Measurements from ENCODE around the gene TLX2. TPM values are rescaled to one million over a fixed set of nuclear protein-coding genes. Genes with fewer than 3 reads are reported as not detected.

Gene TLX2
- total and polyA plus RNA-seq, 2 of the 13 experiments (the other 11 are each of a cell fraction or from before 2014, with no cell fraction given), result 0.05 to 0.20 TPM

DNA sequence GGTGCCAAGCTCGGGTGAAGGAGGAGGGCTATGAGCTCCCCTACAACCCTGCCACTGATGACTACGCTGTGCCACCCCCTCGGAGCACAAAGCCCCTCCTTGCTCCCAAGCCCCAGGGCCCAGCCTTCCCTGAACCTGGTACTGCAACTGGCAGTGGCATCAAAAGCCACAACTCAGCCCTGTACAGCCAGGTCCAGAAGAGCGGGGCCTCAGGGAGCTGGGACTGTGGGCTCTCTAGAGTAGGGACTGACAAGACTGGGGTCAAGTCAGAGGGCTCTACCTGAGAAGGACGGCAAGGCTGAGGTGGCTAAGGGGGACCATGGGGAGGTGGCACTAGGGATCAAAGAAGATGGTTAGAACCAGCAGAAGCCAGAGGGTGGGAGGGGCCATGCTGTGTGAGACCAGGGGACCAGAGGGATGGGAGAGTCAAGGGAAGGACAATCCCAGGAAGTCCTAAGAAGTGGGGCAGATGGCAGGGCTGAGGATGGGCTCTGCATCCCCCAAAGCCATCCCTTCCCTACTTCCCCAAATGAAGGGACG, 42.7 kb downstream of the TLX2 start:
- BruUV-seq (replicated peaks), result no TSS peak
- Histone ChIP-seq H3K27ac (ENCODE audit: extremely low read length, insufficient read depth, low read length) (no peak overlapping the region), H3K79me2 (ENCODE audit: insufficient read depth, low read length) (no peaks in the 10 kb centered on the region), H4K20me1 (ENCODE audit: insufficient read depth, low read length) (no peaks in the 10 kb centered on the region), H3K36me3 (replicated peaks in 1 of 2; ENCODE audit: control insufficient read depth in 1 of 2, insufficient read depth in 2 of 2, low read length in 2 of 2) (no peaks in the 10 kb centered on the region), H3K4me1 (ENCODE audit: insufficient read depth, low read length) (peaks cover 48% of the 10 kb centered on the region), H2AFZ (ENCODE audit: low read length) (no peak overlapping the region), H3K9ac (ENCODE audit: insufficient read depth, low read depth, low read length) (no peak overlapping the region), H3K27me3 (ENCODE audit: control insufficient read depth in 1 of 2, insufficient read depth in 2 of 2, low read length in 2 of 2) (peaks cover 6 to 38% of the 10 kb centered on the region in 2 experiments; a peak in 4 of 5 replicates), H3K9me3 (ENCODE audit: low read length) (no peaks in the 10 kb centered on the region), H3K4me3 (replicated peaks in 1 of 3; ENCODE audit: insufficient read depth in 1 of 3, low read depth in 2 of 3, low read length in 3 of 3) (no peak overlapping the region), H3K4me2 (ENCODE audit: low read depth, low read length) (no peak overlapping the region)
- ChIA-PET POLR2A (no interaction called here), CTCF (ENCODE audit: low intra/inter-chr PET ratio, low total read pairs) (no interaction called here)
- 68% methylated on average over 4 of the region's 6 CpGs for WGBS (ENCODE audit: low lambda C conversion rate)
- no peak for DNase-seq (ENCODE audit: low spot score)
- intact Hi-C loops (cut with micrococcal nuclease; ENCODE audit: unreplicated experiment), result no loop called here
- in situ Hi-C loops (cut with HindIII; ENCODE audit: extremely low pct_ligation_motif_present, low pct_unique_long_range_greater_than_20kb), result no loop called here
- no peak for FAIRE-seq
- ATAC-seq, result no peak
- no peak for TF ChIP-seq GTF3A (CRISPR knock-in tag; conservative IDR thresholded peaks at IDR 0.05)
- TF ChIP-seq NFE2L2 (IDR thresholded peaks at IDR 0.05; ENCODE audit: low read length), result no peak
- TF ChIP-seq NFE2L1 (CRISPR knock-in tag; IDR thresholded peaks at IDR 0.05; ENCODE audit: borderline replicate concordance), result no peak
- TF ChIP-seq, protein P1, sequence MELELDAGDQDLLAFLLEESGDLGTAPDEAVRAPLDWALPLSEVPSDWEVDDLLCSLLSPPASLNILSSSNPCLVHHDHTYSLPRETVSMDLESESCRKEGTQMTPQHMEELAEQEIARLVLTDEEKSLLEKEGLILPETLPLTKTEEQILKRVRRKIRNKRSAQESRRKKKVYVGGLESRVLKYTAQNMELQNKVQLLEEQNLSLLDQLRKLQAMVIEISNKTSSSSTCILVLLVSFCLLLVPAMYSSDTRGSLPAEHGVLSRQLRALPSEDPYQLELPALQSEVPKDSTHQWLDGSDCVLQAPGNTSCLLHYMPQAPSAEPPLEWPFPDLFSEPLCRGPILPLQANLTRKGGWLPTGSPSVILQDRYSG (CRISPR knock-in tag; IDR thresholded peaks at IDR 0.05), result no peak
- TF ChIP-seq ZKSCAN1 (IDR thresholded peaks at IDR 0.05; ENCODE audit: low read length), result no peak
- TF ChIP-seq KLF11 (CRISPR knock-in tag; IDR thresholded peaks at IDR 0.05), result no peak
- TF ChIP-seq, protein P2, sequence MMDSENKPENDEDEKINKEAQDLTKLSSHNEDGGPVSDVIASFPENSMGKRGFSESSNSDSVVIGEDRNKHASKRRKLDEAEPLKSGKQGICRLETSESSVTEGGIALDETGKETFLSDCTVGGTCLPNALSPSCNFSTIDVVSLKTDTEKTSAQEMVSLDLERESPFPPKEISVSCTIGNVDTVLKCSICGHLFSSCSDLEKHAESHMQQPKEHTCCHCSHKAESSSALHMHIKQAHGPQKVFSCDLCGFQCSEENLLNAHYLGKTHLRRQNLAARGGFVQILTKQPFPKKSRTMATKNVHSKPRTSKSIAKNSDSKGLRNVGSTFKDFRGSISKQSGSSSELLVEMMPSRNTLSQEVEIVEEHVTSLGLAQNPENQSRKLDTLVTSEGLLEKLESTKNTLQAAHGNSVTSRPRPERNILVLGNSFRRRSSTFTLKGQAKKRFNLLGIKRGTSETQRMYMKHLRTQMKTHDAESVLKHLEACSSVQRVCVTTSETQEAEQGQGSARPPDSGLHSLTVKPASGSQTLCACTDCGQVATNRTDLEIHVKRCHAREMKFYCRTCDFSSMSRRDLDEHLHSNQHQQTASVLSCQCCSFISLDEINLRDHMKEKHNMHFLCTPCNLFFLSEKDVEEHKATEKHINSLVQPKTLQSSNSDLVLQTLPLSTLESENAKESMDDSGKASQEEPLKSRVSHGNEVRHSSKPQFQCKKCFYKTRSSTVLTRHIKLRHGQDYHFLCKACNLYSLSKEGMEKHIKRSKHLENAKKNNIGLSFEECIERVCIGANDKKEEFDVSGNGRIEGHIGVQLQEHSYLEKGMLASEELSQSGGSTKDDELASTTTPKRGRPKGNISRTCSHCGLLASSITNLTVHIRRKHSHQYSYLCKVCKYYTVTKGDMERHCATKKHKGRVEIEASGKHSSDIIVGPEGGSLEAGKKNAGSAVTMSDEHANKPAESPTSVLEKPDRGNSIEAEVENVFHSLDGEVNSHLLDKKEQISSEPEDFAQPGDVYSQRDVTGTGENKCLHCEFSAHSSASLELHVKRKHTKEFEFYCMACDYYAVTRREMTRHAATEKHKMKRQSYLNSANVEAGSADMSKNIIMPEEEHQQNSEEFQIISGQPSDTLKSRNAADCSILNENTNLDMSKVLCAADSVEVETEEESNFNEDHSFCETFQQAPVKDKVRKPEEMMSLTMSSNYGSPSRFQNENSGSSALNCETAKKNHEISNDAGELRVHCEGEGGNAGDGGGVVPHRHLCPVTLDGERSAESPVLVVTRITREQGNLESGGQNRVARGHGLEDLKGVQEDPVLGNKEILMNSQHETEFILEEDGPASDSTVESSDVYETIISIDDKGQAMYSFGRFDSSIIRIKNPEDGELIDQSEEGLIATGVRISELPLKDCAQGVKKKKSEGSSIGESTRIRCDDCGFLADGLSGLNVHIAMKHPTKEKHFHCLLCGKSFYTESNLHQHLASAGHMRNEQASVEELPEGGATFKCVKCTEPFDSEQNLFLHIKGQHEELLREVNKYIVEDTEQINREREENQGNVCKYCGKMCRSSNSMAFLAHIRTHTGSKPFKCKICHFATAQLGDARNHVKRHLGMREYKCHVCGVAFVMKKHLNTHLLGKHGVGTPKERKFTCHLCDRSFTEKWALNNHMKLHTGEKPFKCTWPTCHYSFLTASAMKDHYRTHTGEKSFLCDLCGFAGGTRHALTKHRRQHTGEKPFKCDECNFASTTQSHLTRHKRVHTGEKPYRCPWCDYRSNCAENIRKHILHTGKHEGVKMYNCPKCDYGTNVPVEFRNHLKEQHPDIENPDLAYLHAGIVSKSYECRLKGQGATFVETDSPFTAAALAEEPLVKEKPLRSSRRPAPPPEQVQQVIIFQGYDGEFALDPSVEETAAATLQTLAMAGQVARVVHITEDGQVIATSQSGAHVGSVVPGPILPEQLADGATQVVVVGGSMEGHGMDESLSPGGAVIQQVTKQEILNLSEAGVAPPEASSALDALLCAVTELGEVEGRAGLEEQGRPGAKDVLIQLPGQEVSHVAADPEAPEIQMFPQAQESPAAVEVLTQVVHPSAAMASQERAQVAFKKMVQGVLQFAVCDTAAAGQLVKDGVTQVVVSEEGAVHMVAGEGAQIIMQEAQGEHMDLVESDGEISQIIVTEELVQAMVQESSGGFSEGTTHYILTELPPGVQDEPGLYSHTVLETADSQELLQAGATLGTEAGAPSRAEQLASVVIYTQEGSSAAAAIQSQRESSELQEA (CRISPR knock-in tag; IDR thresholded peaks at IDR 0.05; ENCODE audit: not compliant biosample characterization), result no peak
- TF ChIP-seq, protein P3, sequence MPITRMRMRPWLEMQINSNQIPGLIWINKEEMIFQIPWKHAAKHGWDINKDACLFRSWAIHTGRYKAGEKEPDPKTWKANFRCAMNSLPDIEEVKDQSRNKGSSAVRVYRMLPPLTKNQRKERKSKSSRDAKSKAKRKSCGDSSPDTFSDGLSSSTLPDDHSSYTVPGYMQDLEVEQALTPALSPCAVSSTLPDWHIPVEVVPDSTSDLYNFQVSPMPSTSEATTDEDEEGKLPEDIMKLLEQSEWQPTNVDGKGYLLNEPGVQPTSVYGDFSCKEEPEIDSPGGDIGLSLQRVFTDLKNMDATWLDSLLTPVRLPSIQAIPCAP (CRISPR knock-in tag; IDR thresholded peaks at IDR 0.05; ENCODE audit: low read depth), result no peak
- TF ChIP-seq AHR (CRISPR knock-in tag; IDR thresholded peaks at IDR 0.05), result no peak
- no peak for TF ChIP-seq FOXP4 (CRISPR knock-in tag; IDR thresholded peaks at IDR 0.05)
- TF ChIP-seq, protein P4, sequence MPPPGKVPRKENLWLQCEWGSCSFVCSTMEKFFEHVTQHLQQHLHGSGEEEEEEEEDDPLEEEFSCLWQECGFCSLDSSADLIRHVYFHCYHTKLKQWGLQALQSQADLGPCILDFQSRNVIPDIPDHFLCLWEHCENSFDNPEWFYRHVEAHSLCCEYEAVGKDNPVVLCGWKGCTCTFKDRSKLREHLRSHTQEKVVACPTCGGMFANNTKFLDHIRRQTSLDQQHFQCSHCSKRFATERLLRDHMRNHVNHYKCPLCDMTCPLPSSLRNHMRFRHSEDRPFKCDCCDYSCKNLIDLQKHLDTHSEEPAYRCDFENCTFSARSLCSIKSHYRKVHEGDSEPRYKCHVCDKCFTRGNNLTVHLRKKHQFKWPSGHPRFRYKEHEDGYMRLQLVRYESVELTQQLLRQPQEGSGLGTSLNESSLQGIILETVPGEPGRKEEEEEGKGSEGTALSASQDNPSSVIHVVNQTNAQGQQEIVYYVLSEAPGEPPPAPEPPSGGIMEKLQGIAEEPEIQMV (CRISPR knock-in tag; IDR thresholded peaks at IDR 0.05; ENCODE audit: low read depth), result no peak

Measured in HepG2 (cell line).